ENCODE results near the gene GOLGA6L2. TPM values are rescaled to one million over a fixed set of nuclear protein-coding genes. Genes with fewer than 3 reads are reported as not detected.
"Not testable (repeated sequence)": the region's sequence is repeated elsewhere in the genome, so short reads cannot be mapped to it uniquely, and the experiment has no call there.

The GOLGA6L2 gene
- total RNA-seq, 1 donor from 2014 or later = not detected

- no peak overlapping the region for H3K27ac Mint-ChIP-seq
- H3K4me1 Mint-ChIP-seq = no peaks in the 10 kb centered on the region
- H3K4me3 Mint-ChIP-seq = no peak overlapping the region
- DNase-seq (ENCODE audit: low spot score in 2 of 2, unreplicated experiment in 2 of 2) = no peak
- TF ChIP-seq CTCF (IDR thresholded peaks at IDR 0.05; ENCODE audit: unreplicated experiment) = no peak
- H3K9me3 Mint-ChIP-seq = peaks cover 9% of the 10 kb centered on the region
- no peaks in the 10 kb centered on the region for H3K36me3 Mint-ChIP-seq
- no peaks in the 10 kb centered on the region for H3K27me3 Mint-ChIP-seq (ENCODE audit: low read depth)
Observed at GRCh38 chr15:23416349-23417276, 30.4 kb downstream of the GOLGA6L2 start.

DNA sequence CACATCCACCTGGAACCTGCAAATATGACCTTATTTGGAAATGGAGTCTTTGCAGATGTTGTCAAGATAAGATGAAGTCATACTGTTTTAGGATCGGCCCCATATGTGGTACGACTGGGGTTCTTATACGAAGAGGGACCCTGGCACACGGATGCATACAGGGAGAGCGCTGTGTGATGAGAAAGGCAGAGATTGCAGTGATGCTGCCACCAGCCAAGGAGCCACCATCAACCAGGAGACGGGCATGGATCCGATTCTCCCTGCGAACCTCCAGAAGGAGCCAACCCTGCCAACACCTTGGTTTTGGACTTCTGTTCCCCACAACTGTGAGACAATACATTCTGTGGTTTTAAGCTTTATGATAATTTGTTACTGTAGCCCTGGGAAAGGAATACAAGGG, 31.2 kb downstream of the GOLGA6L2 start:
- H3K27ac Mint-ChIP-seq; DNase-seq (ENCODE audit: low spot score in 2 of 2, unreplicated experiment in 2 of 2); H3K27me3 Mint-ChIP-seq (ENCODE audit: low read depth); H3K4me1 Mint-ChIP-seq; H3K9me3 Mint-ChIP-seq; H3K4me3 Mint-ChIP-seq; H3K36me3 Mint-ChIP-seq: not testable (repeated sequence)

GRCh38 chr15:23415321-23415865, 31.6 kb downstream of the GOLGA6L2 start:
- Mint-ChIP-seq H3K9me3 (peaks cover 9% of the 10 kb centered on the region), H3K27me3 (ENCODE audit: low read depth) (no peaks in the 10 kb centered on the region), H3K4me1 (no peaks in the 10 kb centered on the region), H3K4me3 (no peak overlapping the region), H3K36me3 (no peaks in the 10 kb centered on the region), H3K27ac (no peak overlapping the region)
- no peak for TF ChIP-seq CTCF (IDR thresholded peaks at IDR 0.05; ENCODE audit: unreplicated experiment)
- DNase-seq (ENCODE audit: low spot score in 2 of 2, unreplicated experiment in 2 of 2) = no peak

DNA sequence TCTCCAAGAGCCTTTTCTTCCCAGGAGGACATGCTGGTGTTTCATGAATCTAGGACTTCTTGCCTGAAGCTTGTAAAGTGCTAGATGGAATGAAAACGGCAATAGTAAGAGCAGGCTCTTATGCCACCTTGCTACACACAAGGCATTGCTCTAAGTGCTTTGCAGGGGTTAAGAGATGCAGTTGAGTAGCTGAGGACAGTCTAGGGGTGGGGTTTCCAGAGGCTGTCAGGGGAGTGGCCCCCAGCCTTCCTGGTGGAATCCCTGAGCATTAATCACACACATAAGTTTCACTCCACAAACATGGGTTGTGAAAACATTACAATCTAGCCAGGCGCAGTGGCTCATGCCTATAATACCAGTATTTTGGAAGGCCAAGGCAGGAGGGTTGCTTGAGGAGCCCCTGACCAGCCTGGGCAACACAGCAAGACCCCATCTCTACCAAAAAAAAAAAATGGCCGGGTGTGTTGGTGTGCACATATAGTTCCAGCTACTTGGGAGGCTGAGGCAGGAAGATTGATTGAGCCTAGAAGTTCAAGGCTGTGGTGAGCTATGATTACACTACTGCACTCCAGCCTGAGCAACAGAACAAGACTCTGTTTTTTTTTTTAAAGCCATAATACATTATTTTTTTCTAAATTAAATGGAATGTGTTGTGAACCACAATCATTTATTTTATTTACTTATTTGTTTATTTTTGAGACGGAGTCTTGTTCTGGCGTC, 34.0 kb downstream of the GOLGA6L2 start:
- not testable (repeated sequence) for H3K4me3 Mint-ChIP-seq; H3K36me3 Mint-ChIP-seq; H3K4me1 Mint-ChIP-seq; H3K27me3 Mint-ChIP-seq (ENCODE audit: low read depth); DNase-seq (ENCODE audit: low spot score in 2 of 2, unreplicated experiment in 2 of 2); H3K27ac Mint-ChIP-seq
- H3K9me3 Mint-ChIP-seq = peaks cover 13% of the 10 kb centered on the region

DNA sequence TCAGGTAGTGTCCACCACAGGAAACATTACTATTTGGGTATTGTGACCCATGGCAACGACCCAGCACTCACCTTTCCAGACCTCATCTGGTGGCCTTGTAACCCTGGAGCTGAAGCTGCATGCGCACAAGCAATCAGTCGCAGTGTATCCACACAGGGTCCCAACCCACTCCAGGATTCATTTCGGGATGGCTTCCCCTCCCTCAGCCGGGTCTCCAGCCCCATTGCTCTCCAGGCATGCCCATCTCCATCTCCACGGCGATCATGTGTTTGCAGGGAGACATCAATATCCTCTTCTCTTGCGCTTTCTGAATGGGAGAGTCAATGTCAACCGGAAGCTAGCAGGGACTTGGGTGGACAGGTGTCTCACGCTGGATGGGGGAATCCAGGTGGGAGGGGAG, 35.2 kb downstream of the GOLGA6L2 start:
- Mint-ChIP-seq H3K36me3 (no peaks in the 10 kb centered on the region), H3K4me1 (no peaks in the 10 kb centered on the region), H3K4me3 (no peak overlapping the region), H3K27me3 (ENCODE audit: low read depth) (no peaks in the 10 kb centered on the region), H3K27ac (no peak overlapping the region), H3K9me3 (peaks cover 13% of the 10 kb centered on the region)
- no peak for DNase-seq (ENCODE audit: low spot score in 2 of 2, unreplicated experiment in 2 of 2)
- TF ChIP-seq CTCF (IDR thresholded peaks at IDR 0.05; ENCODE audit: unreplicated experiment) = no peak

DNA sequence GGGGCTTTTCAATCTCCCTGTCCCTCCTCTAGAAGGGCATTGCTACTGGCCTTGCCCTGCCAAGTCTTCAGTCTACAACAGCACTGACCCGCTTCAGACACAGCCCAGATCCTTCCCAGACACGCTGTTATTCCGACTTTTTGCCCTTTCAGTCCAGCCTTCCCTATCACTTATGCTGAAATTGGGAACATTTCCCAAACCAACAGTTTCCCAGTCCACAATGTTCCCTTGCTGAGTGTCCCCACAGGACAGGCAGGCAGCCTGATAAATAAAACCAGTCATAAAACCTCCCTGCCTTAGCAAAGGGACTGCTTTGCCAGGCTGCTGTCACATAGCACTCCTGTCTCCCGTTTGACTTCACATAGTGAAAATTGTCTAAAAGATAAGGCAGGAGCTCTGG, 43.5 kb downstream of the GOLGA6L2 start:
- Mint-ChIP-seq H3K4me1 (no peaks in the 10 kb centered on the region), H3K4me3 (no peak overlapping the region), H3K27ac (no peak overlapping the region), H3K27me3 (ENCODE audit: low read depth) (peaks cover 6% of the 10 kb centered on the region), H3K36me3 (no peaks in the 10 kb centered on the region), H3K9me3 (peaks cover 21% of the 10 kb centered on the region)
- no peak for DNase-seq (ENCODE audit: low spot score in 2 of 2, unreplicated experiment in 2 of 2)
- TF ChIP-seq CTCF (IDR thresholded peaks at IDR 0.05; ENCODE audit: unreplicated experiment) = no peak
